LNCaP clone FGC (cell line): ENCODE results near the gene CCDC197.

ENCODE experiments used
- DNase-seq: peaks from one replicate; pipeline ENCODE4 v3.0.0-alpha.2; 2011; ENCODE audit warnings: low read depth
- H3K4me3 ChIP-seq: 2 replicates; pipeline ENCODE4 v1.5.1; 2011; ENCODE audit warnings: mild to moderate bottlenecking, low read depth, low read length, control low read depth
- TF ChIP-seq, protein P1 (sequence below): IDR thresholded peaks from 2 replicates; pipeline ENCODE4 v1.5.1; 2012; ENCODE audit warnings: mild to moderate bottlenecking; ENCODE audit not compliant: control insufficient read depth, insufficient read depth; ENCODE audit errors: extremely low read depth

The CCDC197 gene

DNA sequence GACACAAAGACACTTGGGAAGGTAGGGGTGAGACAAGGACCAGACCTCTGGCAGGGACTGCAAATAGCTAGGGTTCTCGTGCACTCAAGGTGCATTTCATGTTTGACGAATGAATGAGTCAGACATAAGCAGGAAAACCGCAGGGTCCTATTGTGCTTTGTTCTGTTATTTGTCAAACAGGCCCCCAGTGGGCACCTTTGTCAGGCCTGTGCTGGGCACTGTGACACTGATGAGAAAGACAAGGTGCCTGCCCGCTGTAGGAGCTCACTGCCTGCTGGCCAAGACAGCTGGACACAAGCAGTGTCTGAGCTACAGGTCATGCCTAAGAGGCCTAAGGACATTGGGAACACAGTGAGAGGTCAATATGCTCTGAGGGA, 31.3 kb downstream of the CCDC197 start:
- TF ChIP-seq, protein P1, sequence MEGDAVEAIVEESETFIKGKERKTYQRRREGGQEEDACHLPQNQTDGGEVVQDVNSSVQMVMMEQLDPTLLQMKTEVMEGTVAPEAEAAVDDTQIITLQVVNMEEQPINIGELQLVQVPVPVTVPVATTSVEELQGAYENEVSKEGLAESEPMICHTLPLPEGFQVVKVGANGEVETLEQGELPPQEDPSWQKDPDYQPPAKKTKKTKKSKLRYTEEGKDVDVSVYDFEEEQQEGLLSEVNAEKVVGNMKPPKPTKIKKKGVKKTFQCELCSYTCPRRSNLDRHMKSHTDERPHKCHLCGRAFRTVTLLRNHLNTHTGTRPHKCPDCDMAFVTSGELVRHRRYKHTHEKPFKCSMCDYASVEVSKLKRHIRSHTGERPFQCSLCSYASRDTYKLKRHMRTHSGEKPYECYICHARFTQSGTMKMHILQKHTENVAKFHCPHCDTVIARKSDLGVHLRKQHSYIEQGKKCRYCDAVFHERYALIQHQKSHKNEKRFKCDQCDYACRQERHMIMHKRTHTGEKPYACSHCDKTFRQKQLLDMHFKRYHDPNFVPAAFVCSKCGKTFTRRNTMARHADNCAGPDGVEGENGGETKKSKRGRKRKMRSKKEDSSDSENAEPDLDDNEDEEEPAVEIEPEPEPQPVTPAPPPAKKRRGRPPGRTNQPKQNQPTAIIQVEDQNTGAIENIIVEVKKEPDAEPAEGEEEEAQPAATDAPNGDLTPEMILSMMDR, result no peak
- H3K4me3 ChIP-seq, result no peak overlapping the region
- DNase-seq, result no peak

DNA sequence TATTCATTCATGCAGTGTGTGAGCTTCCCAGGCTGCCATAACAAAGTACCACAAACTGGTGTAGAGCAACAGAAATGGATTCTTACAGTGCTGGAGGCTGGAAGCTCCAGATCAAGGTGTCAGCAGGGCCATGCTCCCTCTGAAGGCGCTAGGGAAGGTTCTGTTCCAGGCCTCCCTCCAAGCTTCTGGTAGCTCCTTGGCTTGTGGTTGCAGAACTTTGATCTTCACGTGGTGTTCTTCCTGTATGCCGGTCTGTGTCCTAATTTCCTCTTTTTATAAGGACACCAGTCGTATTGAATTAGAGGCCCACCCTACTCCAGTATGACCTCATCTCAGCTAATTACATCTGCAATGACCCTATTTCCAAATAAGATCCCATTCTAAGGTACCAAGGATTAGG, 32.2 kb downstream of the CCDC197 start:
- no peak for DNase-seq
- TF ChIP-seq, protein P1, result no peak
- no peak overlapping the region for H3K4me3 ChIP-seq

DNA sequence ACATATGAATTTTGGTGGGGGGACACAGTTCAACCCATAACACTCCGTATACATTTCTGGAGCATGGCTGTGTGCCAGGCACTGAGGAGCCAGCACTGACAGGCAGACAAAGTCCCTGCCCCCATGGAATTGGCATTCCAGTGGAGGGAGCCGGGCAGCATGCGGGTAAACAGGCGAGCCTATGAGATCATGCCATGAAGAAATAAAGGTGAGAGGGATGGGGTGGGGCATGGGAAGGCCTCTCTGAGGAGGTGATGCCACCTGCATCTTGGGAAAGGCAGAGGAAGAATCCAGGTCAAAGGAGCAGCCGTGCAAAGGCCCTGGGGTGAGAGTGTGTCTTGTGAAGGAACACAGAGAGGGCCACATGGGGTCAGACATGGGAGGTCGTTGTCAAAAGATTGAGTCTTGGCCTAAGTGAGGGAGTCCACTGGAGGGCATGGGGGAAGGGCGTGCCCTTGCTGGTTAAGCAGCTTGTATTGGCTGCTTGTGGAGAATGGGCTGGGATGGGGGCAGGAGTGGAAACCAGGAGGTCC, 32.6 kb downstream of the CCDC197 start:
- TF ChIP-seq, protein P1, result no peak
- no peak overlapping the region for H3K4me3 ChIP-seq
- no peak for DNase-seq

DNA sequence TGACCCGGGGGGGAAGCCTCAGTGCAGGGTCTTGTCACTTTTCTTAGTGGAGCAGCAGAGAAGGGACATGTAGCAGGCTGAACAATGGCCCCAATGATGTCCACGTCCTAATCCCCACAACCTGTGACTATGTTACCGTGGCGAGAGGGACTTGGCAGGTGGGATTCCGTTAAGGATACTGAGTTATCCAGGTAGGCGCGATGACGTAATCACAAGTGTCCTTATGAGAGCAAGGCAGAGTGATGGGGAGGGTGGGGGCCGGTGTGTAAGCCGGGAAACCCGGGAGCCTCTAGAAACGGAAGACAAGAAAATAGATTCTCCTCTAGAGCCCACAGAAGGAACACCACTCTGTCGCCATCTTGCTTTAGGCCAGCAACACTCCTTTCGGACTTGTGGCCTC, 33.5 kb downstream of the CCDC197 start:
- TF ChIP-seq, protein P1, result no peak
- DNase-seq, result no peak
- H3K4me3 ChIP-seq, result no peak overlapping the region

DNA sequence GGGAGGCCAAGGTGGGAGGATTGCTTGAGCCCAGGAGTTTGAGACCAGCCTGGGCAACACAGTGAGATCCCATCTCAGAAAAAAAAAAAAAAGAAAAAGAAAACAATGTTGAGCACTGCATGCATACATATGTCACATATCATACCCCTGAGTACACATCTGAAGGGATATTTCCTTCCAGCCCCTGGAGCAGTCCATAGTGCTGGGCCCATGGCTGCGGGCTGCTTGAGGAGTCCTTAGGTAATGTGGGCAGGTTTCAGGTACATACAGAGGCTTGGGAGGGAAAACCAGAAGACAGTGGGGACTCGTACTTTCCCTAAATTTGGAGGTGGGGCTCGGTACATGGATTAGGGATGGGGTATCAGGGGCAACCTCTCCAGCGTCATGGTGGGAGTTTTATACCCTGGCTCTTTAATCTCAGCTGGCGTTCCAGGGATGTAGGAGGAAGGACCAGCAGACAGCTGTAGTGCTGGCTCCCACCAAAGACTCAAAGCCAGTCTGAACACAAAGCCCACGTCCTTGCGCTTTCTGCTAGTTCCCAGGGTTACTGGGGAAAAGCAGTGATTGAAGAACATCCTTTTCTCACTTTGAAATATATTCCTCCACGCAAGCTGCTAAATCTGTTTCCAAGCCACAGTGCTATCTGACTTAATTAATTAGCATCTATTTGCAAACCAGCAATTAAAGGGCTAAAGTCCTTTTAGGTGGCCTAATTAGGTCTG, 34.2 kb downstream of the CCDC197 start:
- H3K4me3 ChIP-seq, result no peak overlapping the region
- no peak for DNase-seq
- TF ChIP-seq, protein P1, result no peak

DNA sequence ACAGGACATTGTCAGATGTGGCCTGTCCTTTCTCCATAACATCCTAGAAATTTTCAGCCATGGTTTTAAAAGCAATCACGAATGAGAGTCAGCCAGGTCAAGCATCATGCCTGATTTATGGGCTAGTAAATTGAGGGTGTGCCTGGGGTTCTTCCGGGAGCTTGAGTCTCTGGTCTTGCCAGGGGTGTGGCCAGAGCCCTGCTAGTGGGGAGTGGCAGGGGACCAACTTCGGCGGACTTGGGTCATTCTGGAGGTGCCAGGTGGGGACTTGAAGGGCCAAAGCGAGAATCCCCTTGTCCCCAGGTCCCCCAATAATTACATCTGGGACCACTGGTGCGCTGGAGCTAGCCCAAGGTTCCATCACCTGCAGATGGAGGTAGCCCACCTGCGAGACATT, 34.8 kb downstream of the CCDC197 start:
- no peak overlapping the region for H3K4me3 ChIP-seq
- no peak for DNase-seq

DNA sequence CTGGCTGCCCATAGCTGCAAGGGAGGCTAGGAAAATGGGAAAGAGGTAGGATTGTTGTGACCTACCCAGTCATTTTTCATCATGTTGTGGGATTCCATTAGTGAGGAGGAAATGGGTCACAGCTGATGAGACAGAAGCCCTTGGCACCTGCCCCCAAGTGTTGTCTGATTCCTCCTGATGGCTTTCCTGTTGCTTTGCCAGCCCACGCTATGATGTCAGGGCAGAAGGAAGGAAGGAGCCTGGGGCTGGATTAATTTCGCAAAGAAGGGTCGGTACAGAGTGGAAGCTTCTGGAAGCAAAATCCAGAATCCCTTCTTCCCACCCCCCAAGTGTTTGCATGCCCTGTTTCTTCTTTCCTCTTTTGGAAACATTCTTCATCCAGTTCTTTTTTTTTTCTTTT, 37.8 kb downstream of the CCDC197 start:
- DNase-seq, result no peak
- no peak overlapping the region for H3K4me3 ChIP-seq
- TF ChIP-seq, protein P1, result no peak

More for the DNA sequence above, 34.8 kb downstream of the CCDC197 start:
- TF ChIP-seq, protein P1, result no peak
